HCT116 (cell line): Measurements from ENCODE around the gene CLOCK. TPM values are rescaled to one million over a fixed set of nuclear protein-coding genes. Genes with fewer than 3 reads are reported as not detected.

Experiments used
- ATAC-seq: fragments of 200-7000 bp; cut with Tn5 transposase; 2 replicates; pipeline ENCODE4 v1.9.1; 2020; ENCODE audit warnings: mild to moderate bottlenecking, moderate library complexity
- BruUV-seq: library from RNA; stranded (reverse); fragments of 400-500 nt; replicated peaks from 2 replicates; lab custom pipeline; 2021; lab: Mats Ljungman, UMichigan
- CTCF ChIA-PET: fragments of 300-600 bp; sonication (Branson Sonifier 250); formaldehyde crosslinking; loops from one replicate; lab custom pipeline; 2021; ENCODE audit warnings: antibody characterized with exemption; lab: Charles Lee
- POLR2A ChIA-PET: fragments of 300-600, 350-600 bp; sonication (Branson Sonifier 250); formaldehyde crosslinking; loops from one replicate; lab custom pipeline; 2021; ENCODE audit warnings: antibody characterized with exemption; lab: Charles Lee
- RAD21 ChIA-PET, 2 experiments: fragments of 300-600 bp; sonication (Branson Sonifier 250); formaldehyde crosslinking; loops; one replicate each; lab custom pipeline; 2023; ENCODE audit warnings: low total read pairs in 2 of 2; ENCODE audit not compliant: uncharacterized antibody in 2 of 2, unreplicated experiment in 2 of 2, low non-redundant PET in 1 of 2; lab: Charles Lee
- DNase-seq: peaks from one replicate; pipeline ENCODE4 v3.0.0-alpha.2; 2010; ENCODE audit warnings: low read depth, low spot score
- H2AFZ ChIP-seq: fragments of 200-600 bp; shearing (Covaris generic), sonication (generic); 2 replicates; pipeline ENCODE4 v1.6.1; 2017; ENCODE audit warnings: low read depth, mixed run types, mixed read lengths, antibody characterized with exemption, low read length; ENCODE audit not compliant: poor library complexity, severe bottlenecking
- H3K27ac ChIP-seq: 2 replicates; pipeline ENCODE4 v1.5.1; 2012; ENCODE audit warnings: low read depth, low read length
- H3K27me3 ChIP-seq: fragments of 200-600 bp; sonication (generic); 2 replicates; pipeline ENCODE4 v1.6.1; 2016; ENCODE audit warnings: mixed run types, low read length, mixed read lengths; ENCODE audit not compliant: insufficient read depth
- H3K36me3 ChIP-seq, 2 experiments: fragments of 200-500 bp in 1 of 2; fragments of 200-600 bp in 1 of 2; sonication (Bioruptor generic) in 1 of 2; sonication (generic) in 1 of 2; 2 replicates each; pipeline versions ENCODE4 v1.5.1 to v1.6.1; 2014 to 2016; ENCODE audit warnings: low read length in 2 of 2, inconsistent platforms in 1 of 2, mixed read lengths in 1 of 2, mixed run types in 1 of 2; ENCODE audit not compliant: insufficient read depth in 2 of 2, control insufficient read depth in 1 of 2
- H3K4me1 ChIP-seq, 2 experiments: fragments of 200-600 bp in 1 of 2; sonication (generic) in 1 of 2; 2 replicates each; pipeline versions ENCODE4 v1.5.1 to v1.6.1; 2012 to 2017; ENCODE audit warnings: low read length in 2 of 2, inconsistent platforms in 1 of 2, mild to moderate bottlenecking in 1 of 2, mixed read lengths in 1 of 2, mixed run types in 1 of 2, moderate library complexity in 1 of 2; ENCODE audit not compliant: insufficient read depth in 2 of 2, control insufficient read depth in 1 of 2
- H3K4me2 ChIP-seq: fragments of 200-600 bp; sonication (generic); 2 replicates; pipeline ENCODE4 v1.6.1; 2017; ENCODE audit warnings: mixed run types, low read length, mixed read lengths
- H3K4me3 ChIP-seq, 2 experiments: fragments of 200-600 bp in 1 of 2; sonication (generic) in 1 of 2; replicated peaks in 1 of 2; 2 replicates each; pipeline ENCODE4 v1.5.1; 2011 to 2016; ENCODE audit warnings: low read length in 2 of 2, control low read depth in 1 of 2, low read depth in 1 of 2, mild to moderate bottlenecking in 1 of 2, mixed read lengths in 1 of 2, mixed run types in 1 of 2
- H3K79me2 ChIP-seq: fragments of 200-600 bp; sonication (generic); 2 replicates; pipeline ENCODE4 v1.6.1; 2017; ENCODE audit warnings: mild to moderate bottlenecking, mixed run types, low read length, moderate library complexity, mixed read lengths; ENCODE audit not compliant: insufficient read depth
- H3K9ac ChIP-seq: fragments of 200-600 bp; sonication (generic); 2 replicates; pipeline ENCODE4 v1.6.1; 2016; ENCODE audit warnings: low read length, mixed read lengths
- H3K9me2 ChIP-seq: fragments of 200-600 bp; sonication (generic), shearing (Covaris generic); 2 replicates; pipeline ENCODE4 v1.6.1; 2017; ENCODE audit warnings: mixed run types, mild to moderate bottlenecking, moderate library complexity; ENCODE audit not compliant: insufficient read depth
- H3K9me3 ChIP-seq, 2 experiments: fragments of 200-500 bp in 1 of 2; fragments of 200-600 bp in 1 of 2; sonication (Bioruptor generic) in 1 of 2; sonication (generic) in 1 of 2; 2 replicates each; pipeline ENCODE4 v1.6.1; 2014 to 2017; ENCODE audit warnings: low read length in 2 of 2, mixed read lengths in 2 of 2, inconsistent platforms in 1 of 2, low read depth in 1 of 2, mild to moderate bottlenecking in 1 of 2, mixed run types in 1 of 2, moderate library complexity in 1 of 2; ENCODE audit not compliant: control insufficient read depth in 1 of 2, insufficient read depth in 1 of 2
- H4K20me1 ChIP-seq: fragments of 200-600 bp; sonication (generic), shearing (Covaris generic); 2 replicates; pipeline ENCODE4 v1.6.1; 2017; ENCODE audit warnings: mixed run types, mild to moderate bottlenecking, moderate library complexity; ENCODE audit not compliant: insufficient read depth
- CEBPB ChIP-seq: IDR thresholded peaks from 2 replicates; pipeline ENCODE4 v1.6.1; 2012; ENCODE audit warnings: low read depth
- ZBTB33 ChIP-seq: IDR thresholded peaks from 2 replicates; pipeline ENCODE4 v1.6.1; 2011; ENCODE audit warnings: mild to moderate bottlenecking, low read length, moderate library complexity; ENCODE audit not compliant: insufficient replicate concordance; ENCODE audit errors: extremely low read depth
- intact Hi-C: fragments of 100-400 bp; cut with micrococcal nuclease; formaldehyde crosslinking; loops from 2 replicates; pipeline ENCODE4 v1.10.0; 2022
- total RNA-seq: library from RNA; stranded (reverse); gene quantifications from one replicate; pipeline ENCODE4 v1.2.1, GENCODE V29; 2021; ENCODE audit not compliant: unreplicated experiment

The CLOCK gene
- total RNA-seq, 1 experiment from 2014 or later = 38.7 TPM

GRCh38 chr4:55475394-55476243 is 71.1 kb downstream of the CLOCK start:
- Histone ChIP-seq H3K36me3 (peaks cover 13 to 34% of the 10 kb centered on the region in 2 experiments; a peak in 3 of 4 replicates), H3K79me2 (no peaks in the 10 kb centered on the region), H3K9me3 (0 out of 4 replicates have a peak, but pooled peaks cover 0 to 6% of the 10 kb centered on the region in 2 experiments), H2AFZ (no peak overlapping the region), H3K4me3 (no peak overlapping the region), H3K4me1 (no peaks in the 10 kb centered on the region), H3K27ac (no peak overlapping the region), H4K20me1 (no peaks in the 10 kb centered on the region), H3K9me2 (no peaks in the 10 kb centered on the region), H3K4me2 (no peak overlapping the region), H3K9ac (no peak overlapping the region), H3K27me3 (no peaks in the 10 kb centered on the region)
- ATAC-seq (no peak), DNase-seq (no peak)
- no peak for TF ChIP-seq CEBPB
- RAD21 ChIA-PET = no interaction called here
- BruUV-seq = no TSS peak
- POLR2A ChIA-PET = no interaction called here
- intact Hi-C loops = no loop called here
- CTCF ChIA-PET = no interaction called here

- ATAC-seq = no peak
- POLR2A ChIA-PET = no interaction called here
Observed at GRCh38 chr4:55469979-55470378, 76.7 kb downstream of the CLOCK start.

More at GRCh38 chr4:55469979-55470378, 76.7 kb downstream of the CLOCK start:
- Histone ChIP-seq H3K4me1 (0 out of 4 replicates have a peak, but pooled peaks cover 0 to 3% of the 10 kb centered on the region in 2 experiments), H3K9me3 (0 out of 4 replicates have a peak, but pooled peaks cover 0 to 6% of the 10 kb centered on the region in 2 experiments), H3K9me2 (no peaks in the 10 kb centered on the region), H3K27ac (no peak overlapping the region), H3K27me3 (no peaks in the 10 kb centered on the region), H3K79me2 (no peaks in the 10 kb centered on the region), H3K4me2 (no peak overlapping the region), H2AFZ (no peak overlapping the region), H3K36me3 (peaks cover 5 to 38% of the 10 kb centered on the region in 2 experiments; a peak in 3 of 4 replicates), H3K9ac (no peak overlapping the region), H4K20me1 (no peaks in the 10 kb centered on the region), H3K4me3 (no peak overlapping the region)
- intact Hi-C loops = no loop called here
- DNase-seq = no peak
- BruUV-seq = no TSS peak
- ChIA-PET CTCF (no interaction called here), RAD21 (no interaction called here)
- no peak for TF ChIP-seq ZBTB33
